Activated gamma-delta T cell (primary cell): Measurements from ENCODE around the gene ADGRF5.

Experiments
- DNase-seq: peaks from one replicate; lab custom pipeline; 2025; lab: John Stamatoyannopoulos, UW

The ADGRF5 gene

DNA sequence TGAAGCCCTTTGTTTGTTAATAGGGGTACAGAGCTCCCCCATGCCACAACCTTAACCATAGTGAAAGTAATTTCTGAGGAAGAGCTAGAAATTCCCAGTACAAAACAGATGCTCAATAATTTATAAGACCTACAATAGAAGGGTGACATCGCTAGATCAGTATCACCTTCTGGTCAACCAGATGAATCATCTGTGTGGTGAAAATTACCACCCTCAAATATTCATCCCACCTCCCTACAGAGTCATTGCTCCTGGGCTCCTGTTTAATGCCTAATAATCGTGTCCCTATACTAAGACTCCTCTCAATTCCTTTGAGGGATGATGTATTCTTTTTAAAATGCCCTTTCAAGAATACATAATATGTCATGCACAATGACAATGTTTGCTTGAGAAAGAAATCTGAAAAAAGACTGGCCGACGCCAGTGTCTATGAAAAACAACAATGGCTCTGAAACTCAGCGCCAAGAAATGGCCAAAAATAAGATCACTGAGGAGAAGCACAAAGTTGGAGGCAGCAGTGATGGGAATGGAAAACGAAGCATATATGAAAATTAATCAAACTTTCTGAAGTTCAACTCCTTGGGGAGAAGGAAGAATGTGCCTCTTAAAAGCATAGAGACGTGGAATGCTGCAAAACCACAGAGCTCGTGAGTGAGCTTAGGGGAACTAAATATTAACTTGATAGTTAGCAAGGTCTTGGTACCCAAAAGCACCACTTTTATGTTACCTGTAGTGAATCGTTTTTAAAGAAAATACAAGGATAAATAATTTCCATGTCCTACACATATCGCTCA lies 11.0 kb upstream of the ADGRF5 start:
- no peak for DNase-seq

GRCh38 chr6:46931416-46931815 lies 9.7 kb upstream of the ADGRF5 start:
- DNase-seq, result no peak

- DNase-seq, result no peak
Measured at GRCh38 chr6:46930331-46930730, 8.6 kb upstream of the ADGRF5 start.

DNA sequence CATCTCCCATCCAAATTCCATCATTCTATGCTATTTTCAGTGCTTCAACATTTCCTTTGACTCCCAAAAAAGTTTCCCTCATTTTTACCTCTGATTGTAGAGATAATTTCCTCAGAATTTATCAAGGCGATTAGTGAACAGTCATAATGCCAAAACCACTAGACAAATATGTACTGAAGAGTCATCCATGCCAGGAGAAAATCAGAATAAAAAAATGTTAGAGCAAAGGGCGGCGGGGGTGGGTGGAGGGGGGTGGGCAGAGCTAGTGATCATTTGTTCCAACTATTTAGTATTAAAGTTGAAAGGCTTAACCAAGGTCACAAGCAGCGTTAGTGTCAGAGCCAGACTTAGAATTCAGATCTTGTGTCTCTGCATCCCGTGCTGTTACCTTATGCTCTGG lies 5.3 kb upstream of the ADGRF5 start:
- no peak for DNase-seq

- no peak for DNase-seq
Measured at GRCh38 chr6:46926481-46926880, 4.7 kb upstream of the ADGRF5 start.

GRCh38 chr6:46925563-46926253 lies 4.0 kb upstream of the ADGRF5 start:
- DNase-seq, result no peak

DNA sequence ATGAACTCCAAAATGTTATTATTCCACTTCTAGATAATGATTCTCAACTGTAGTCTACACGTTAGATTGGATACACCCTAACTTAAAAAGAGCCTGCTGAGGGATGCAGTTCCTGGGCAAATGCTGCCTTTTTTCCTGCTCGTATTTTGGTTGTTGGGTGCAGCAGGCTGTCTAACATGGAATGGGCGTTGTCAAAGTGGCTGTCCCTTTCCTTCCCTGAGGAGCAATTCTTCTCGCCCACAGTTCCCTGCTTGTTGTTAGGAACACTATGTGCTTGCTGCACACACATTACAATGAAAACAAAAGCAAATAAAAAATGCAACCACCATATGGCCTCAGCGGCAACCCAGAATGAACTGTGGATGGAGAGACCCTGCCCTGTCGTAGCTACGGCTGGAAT lies 1.7 kb upstream of the ADGRF5 start:
- DNase-seq, result no peak

GRCh38 chr6:46921059-46921458 lies 679 bp downstream of the ADGRF5 start:
- no peak for DNase-seq

DNA sequence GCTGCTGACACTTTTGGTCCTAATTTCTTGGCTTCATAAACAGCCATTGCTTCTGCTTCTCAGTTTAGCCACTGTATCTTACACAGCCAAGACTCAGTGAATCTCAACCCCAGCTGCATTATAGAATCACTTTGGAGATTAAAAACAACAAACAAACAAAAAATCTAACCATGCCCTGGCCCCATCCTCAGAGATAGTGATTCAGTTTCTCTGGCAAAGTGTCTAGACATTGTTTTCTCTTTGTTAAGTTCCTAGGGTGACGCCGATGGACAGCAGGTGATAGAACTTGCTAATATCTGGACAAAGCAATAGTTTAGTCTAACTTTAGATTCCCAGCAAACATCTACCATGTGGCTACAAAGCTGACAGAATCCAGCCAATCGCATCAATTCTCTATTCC lies 2.9 kb downstream of the ADGRF5 start:
- DNase-seq, result no peak

DNA sequence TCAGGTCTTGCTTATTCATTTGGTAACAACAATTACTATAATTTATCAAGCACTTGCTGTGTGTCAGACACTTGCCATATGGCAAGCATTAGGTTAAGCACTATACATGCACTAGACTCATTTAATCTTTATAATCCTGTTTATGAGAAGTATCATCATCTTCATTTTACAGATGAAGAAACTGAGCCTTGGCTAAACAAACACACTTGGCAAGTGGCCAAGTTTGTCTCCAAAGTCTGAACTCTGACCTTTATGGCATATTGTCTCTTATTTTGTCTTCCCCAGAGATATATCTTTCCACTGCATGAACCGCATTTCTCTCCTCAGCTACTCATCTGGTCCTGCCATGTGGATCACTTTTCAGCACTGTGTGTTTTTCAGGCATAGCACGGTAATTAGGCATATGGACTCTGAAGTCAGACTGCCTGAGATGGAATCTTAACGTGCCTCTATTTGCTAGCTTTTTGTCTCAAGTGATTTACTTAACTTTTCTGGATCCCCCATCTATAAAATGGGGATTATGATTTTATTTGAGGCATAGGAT lies 4.7 kb downstream of the ADGRF5 start:
- no peak for DNase-seq

GRCh38 chr6:46915866-46916265 lies 5.9 kb downstream of the ADGRF5 start:
- DNase-seq, result no peak

- DNase-seq, result no peak
Measured at GRCh38 chr6:46915380-46915779, 6.4 kb downstream of the ADGRF5 start.

- DNase-seq, result no peak
Measured at GRCh38 chr6:46914279-46914810, 7.4 kb downstream of the ADGRF5 start.

DNA sequence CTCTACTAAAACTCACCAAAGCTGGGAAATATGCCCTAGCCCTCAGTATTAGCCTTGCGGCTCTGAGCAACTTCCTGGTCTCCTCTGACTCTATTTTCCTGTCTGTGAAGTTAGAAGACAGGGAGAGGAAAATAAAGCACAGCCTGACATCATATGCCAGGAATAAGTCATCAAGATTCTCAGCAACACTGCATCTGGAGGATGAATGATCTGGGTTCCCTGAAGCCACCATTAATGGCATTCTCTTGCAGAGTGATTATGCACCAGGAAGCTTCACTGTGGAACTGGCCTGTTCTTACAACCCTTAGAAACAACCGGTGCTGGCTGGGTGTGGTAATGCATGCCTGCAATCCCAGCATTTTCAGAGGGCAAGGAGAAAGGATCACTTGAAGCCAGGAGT lies 12.4 kb downstream of the ADGRF5 start:
- no peak for DNase-seq

- no peak for DNase-seq
Measured at GRCh38 chr6:46906776-46907175, 15.0 kb downstream of the ADGRF5 start.

DNA sequence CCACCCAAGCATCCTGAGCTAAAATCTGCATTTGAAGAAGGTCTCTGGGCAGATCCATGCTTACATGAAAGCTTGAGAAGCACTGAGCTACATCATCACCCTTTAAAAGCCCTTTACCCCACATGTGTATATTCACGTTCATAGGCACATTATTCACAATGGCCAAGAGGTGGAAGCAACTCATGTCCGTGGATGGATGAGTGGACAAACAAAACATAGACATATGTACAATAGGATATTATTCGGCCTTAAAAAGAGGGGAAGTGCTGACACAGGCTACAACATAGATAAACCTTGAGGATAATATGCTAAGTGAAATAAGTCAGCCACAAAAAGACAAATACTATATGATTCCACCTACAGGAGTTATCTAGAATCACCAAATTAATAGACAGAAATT lies 17.6 kb downstream of the ADGRF5 start:
- no peak for DNase-seq

DNA sequence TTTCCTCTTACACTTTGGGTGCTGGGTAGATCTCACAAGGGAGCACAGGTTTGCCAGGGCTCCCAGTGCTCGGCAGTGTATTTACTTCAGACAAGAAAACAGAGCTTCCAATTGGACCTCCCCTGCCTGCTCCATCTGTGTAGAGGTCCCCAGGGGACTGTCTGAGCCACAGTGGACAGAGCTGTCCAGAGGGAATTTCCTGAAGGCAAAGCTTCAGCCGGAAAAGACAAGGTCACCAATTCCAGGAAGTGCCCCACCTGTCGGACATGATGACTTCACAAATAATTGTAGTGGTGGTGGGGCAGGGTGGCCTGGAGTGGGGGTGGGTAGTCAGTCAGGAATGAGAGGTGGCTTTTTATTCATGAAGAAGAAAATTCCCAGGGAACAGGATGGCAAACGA lies 18.6 kb downstream of the ADGRF5 start:
- DNase-seq, result no peak

DNA sequence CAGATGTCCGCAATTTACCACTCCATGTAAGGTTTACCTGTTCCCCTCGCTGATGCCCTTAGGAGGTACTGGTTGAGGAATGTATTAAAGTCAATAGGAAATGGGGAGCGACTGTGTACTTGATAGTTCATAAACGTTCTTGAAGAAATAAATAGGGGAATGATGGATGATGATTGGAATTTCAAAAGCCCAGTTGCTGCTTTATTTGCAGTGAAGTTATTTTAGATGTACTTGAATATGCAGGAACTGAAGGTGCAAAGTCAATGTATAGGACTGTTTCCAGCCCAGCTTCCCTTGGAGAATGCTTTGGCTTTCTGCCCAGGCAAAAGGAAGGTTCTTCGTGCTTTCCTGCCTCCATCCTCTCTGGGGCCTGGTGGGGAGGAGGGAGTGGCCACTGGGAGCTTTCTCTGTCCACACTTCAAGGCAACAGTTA lies 19.8 kb downstream of the ADGRF5 start:
- no peak for DNase-seq

DNA sequence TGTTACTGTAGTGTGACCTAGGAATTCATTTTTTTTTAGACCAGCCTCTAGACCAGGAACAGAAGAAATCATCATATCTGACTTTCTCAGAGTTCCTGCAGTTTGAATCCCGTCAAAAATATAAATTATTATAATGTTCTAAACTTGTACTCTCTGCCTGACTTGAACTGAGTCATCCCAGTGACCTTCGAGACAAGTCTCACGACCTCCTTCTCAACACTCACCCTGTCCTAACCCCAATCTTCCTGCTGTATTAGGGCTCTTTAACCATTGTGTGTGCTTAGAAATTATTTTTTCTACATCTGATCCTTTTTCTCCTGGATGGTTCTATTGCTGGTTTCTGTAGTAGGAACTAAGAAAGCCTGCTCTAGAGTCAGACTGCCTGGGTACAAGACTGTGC lies 21.5 kb downstream of the ADGRF5 start:
- no peak for DNase-seq

DNA sequence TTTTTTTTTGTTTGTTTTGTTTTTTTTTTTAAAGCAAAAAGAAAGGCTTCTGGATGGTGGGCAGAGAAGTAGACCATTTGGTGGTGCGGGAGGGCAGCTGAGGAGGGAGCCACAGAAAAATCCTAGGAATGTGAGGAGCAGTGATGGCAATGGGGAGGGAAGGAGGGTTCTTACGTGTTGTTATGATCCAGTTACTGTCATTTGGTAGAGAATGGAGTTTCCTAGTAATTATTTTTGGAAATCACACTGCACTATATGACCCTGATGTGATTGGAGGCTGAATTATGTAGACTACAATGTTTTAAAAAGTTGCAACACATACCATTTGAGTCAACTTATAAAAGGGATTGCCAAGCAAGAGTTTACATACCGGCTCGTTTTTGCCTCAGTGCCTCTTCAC lies 22.1 kb downstream of the ADGRF5 start:
- DNase-seq, result no peak

GRCh38 chr6:46898006-46898405 lies 23.7 kb downstream of the ADGRF5 start:
- no peak for DNase-seq

DNA sequence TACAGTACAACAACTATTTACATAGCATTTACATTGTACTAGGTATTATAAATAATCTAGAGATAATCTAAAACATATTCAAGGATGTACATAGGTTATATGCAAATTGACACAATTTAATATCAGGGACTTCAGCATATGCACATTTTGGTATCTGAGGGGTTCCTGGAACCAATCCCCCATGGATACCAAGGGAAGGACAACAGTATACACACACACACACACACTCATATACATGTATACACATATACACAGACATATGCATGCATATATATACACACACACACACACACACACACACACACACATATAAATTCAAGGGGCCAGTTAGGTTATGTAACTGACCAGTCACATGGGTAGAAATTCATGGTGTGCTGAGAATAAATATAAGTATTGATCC lies 24.9 kb downstream of the ADGRF5 start:
- no peak for DNase-seq

DNA sequence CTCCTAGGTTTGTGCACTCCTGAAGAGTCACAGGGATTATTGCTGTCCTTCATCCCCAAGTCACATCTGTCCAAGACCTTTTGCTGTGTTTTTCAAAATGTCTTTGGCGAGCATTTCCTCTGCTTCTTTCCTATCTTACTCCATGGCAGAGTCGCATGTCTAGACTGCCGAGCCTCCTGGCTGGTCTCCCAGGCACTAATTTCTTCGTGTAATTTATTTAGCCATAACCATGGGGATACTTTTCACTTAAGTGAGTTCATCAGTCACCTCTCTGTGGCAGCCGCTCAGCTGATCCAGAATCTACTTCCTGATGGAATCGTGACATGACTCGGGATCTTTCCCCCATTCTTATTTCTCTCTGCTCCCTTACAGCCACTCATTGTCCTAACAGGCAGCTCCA lies 25.8 kb downstream of the ADGRF5 start:
- no peak for DNase-seq
